Stimulated activated CD4-positive, alpha-beta T cell treated with anti-CD3 and anti-CD28 coated beads, Interleukin-12 subunit alpha, Interleukin-12 subunit beta, amount 100 ng/mL, for 48 hours (primary cell): ENCODE results near the gene TMCO4.
"Not testable (repeated sequence)": the region's sequence is repeated elsewhere in the genome, so short reads cannot be mapped to it uniquely, and the experiment has no call there.

Experiments used
- DNase-seq, 3 donors: peaks; one replicate each; pipeline ENCODE4 v3.0.0-alpha.2; 2020; ENCODE audit warnings: low read depth in 2 of 3, low spot score in 1 of 3

Gene TMCO4

DNA sequence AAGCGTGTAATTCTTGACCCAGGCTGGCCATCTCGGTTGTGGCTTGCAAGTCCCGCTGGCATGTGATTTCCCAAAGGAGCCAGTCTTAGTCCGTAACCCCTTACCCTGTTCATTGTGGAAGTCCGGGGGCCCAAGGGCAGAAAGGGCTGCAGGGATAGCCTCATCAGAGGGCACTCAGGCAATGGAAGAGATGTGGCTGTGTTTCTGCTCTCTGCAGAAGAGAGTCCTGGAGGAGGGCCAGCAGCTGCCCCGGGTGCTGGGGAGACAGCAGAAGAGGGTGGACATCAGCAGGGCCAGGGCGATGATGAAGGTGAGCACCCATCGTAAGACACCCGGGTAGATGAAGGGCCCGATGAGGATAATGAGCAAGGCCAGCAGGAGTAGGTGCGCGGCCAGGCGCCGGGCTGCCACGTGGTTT is 14.5 kb upstream of the TMCO4 start:
- no peak for DNase-seq

DNA sequence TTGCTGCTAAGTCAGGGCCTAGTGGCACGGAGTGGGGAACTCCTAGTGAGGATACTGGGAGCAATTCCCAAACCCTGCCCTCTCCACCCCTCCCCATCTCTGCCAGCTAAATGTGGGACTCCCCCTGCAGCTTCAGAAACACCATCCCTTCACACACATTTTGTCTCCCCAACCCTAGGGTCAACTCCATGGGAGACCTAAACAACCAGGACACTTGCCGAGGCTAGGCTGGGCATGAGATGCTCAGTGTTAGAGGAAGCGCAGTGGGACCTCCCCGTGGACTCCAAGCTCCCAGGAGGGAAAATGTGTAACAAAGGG is 13.9 kb upstream of the TMCO4 start:
- no peak for DNase-seq

DNA sequence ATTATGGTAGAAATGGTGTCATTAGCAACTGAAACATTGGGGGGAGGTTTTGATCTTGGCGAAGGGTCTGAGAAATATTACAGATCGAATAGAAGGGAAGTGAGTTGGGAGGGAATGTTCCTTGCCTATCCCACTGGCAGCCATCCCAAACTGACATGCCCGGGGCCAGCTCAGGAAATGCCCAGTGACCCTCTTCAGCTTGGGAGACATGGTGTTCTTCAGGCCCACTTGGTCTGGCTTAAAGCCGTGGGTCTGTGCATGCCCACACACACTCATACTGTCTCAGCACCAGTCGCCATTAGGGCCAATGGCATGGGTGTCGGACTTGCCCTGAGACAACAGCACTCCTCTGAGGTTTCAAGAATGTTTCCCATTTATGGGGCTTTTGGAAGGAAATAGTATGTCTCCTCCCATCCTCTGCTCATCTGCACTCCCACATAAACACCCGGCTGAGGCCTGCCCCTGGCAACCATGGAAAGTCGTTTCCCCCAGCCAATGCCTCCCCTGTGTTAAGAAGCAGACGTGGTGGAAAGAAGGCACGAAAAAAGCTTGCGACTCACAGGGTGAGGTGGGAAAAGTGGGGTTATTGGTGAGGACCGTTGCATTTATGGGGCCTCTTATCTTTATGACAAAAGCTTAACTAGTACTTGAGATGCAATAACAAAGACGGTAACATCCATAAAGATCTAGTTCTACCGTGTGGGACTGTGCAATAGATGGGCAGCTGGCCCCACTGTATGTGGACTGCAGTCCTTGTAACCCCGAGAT is 13.3 kb upstream of the TMCO4 start:
- DNase-seq = no peak

DNA sequence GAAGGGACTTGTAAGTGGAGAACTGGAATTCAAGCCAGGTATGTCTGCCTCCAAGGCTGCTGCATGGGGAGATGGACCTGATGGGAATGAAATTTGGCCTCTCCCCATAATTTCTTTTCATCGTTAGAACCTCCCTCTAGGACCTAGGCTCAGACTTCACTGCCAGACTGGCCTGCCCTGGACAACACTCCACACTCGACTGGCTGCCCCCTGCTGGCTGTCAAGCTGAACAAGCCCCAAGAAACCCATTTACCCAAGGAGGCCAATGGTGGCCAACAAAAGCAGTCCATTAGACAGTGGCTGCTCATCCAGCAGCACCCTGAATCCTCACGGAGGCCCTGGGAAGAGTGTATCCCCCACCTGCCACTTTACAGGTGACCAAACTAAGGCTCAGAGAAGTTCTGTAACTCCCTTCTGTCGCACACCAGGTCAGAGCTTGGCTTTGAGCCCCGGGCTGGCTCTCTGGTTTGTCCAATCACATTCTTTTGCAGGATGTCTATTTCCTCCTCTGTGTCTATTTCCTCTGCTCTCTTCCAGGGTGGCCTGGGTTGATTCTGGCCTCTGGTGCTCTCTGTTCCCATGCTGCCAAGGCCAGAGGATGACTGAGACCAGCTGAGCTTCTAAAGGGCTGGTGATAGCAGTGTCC is 11.6 kb upstream of the TMCO4 start:
- DNase-seq = peak; percentile 27 to 57 (median 42)

DNA sequence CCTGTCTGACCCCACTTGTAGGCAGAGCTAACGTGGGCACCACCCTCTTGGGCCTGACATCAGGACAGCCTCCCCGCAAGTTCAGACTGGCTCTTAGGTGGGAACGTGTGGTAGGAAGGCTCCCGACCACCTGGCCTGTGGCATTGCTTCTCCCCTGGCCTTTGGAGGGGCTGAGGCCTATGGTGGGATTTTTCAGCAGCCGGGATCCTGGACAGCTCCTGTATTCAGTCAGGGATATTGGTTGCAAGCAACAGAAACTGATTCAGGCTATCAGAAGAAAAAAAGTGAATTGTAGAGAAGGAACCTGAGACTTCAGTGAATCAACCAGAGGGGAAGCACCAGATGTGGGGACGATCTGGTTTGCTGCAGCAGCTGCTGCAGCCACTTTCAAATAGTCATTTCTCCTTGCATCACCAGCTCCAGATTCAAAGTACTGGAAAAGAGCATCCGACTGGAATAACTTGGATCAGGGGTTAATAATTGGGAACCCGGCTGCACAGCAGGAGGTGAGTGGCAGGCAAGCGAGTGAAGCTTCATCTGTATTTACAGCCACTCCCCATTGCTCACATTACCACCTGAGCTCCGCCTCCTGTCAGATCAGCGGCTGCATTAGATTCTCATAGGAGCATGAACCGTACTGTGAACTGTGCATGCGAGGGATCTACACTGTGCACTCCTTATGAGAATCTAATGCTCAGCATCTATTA is 9.5 kb upstream of the TMCO4 start:
- DNase-seq = no peak

DNA sequence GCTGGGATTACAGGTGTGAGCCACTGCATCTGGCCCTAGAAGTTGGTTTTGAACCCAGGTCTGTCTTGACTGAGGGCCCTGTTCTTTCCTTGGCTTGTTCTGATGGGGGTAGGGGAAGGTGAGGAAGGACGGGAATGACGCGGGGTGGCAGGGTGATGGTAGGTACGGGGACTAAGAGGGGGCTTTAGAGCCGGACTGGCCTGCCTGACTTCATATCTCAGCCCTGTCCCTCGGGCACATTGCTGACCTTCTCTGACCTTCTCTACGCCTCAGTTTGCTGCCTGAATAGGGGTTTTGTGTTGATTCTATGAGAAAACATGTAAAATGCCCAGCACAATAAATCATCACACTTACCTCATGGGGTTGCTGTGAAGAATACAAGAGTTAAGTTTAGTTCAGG is 8.6 kb upstream of the TMCO4 start:
- DNase-seq = no peak

DNA sequence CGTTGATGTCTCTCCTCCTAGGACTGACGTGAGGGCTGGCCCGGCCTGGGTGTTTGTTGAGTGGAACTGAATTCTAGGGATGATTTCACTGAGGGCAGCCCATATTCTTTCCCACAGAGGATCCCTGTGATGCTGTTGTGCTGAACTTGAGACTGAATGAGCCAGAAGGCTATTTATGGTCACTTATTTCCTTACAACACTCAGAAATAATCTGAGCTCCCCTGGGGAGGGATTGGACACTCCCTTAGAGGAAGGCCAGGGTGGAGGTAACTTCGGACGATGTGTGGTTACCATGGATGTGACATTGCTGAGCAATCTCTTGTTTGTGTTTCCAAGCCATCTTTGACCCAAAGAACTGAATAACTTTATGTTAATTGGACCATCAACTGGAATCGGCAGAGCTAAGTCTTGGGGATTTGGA is 5.1 kb upstream of the TMCO4 start:
- DNase-seq = no peak

DNA sequence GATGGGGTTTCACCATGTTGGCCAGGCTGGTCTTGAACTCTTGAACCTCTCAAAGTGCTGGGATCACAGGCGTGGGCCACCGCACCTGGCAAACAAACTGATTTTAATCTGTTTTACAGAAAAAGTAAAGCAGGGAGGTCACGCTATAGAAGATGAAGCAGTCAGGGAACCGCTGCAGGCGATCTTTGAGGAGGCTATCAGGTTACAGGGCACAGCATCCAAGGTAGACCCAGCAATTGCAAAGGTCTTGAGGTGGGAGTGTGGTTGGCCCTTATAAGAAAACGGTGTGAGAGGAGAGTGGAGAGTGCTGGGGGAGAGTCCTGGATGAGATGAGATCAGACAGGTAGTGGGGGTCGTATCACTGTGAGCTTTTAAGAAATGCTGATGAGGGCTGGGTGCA is 2.6 kb upstream of the TMCO4 start:
- DNase-seq = no peak

DNA sequence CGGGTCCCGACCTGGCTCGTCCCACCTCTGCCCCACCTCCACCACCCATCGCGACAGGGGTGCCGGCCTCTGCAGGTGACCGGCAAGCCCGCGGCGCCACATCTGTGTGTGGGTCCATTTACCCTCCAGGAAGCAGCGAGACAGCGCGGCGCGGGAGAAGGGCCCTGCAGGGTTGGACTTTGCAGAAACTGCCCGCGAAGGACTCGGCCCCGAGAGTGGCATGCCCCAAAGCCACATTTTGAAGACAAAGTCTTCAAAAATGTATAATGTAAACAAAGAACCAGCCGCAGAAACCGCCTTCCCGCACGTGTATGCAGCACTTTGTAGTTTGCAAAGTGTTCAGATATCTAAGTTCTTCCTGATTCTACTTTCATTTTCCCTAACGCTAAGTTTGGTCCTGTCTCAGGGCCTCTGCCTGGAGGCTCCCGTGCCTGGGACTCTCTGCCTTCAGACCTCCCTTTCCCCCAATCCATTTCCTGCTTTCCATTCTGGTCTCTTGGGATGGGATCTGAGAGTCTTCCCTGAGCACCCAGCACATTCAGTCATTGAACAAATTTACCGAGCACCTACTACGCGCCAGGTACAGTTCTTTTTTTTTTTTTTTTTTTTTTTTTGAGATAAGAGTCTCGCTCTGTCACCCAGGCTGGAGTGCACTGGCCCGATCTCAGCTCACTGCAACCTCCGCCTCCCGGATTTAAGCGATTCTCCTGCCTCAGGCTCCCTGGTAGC is 524 bp upstream of the TMCO4 start:
- DNase-seq = peak; percentile 20 to 36 (median 23)

DNA sequence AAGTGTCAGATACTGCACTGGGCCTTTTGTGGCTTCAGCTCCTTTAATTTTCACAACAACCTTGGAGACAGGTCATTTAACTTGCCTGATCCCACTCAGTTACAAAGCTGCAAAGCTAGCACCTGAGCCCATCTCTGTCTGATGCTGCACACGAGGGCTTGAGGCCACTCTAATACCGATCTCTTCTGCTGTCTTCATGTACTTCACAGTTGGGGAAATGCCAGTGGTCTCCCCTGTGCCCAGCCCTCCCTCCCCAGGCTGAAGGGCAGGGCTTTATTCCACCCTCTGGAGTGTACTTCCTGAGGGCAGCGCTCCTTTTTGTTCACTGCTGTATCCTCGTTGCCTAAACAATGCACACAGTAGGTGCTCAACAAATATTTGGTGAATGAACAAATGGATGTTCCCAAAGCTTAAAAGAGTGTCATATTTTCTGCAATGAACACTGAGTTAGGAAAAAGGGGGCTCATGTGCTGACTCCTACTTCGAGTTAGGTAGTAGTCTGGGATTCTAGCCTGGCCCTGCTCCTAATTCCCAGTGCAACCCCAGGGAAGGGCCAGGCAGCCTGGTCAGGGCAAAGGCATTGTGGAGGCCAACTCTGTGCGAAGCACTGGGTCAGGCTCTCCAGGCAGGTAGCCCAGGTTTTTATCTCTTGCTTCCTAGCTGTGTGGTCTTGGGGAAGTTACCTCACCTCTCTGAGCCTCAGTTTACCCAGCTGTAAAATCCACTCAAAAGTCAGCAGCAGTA is 1.1 kb downstream of the TMCO4 start:
- DNase-seq = no peak

DNA sequence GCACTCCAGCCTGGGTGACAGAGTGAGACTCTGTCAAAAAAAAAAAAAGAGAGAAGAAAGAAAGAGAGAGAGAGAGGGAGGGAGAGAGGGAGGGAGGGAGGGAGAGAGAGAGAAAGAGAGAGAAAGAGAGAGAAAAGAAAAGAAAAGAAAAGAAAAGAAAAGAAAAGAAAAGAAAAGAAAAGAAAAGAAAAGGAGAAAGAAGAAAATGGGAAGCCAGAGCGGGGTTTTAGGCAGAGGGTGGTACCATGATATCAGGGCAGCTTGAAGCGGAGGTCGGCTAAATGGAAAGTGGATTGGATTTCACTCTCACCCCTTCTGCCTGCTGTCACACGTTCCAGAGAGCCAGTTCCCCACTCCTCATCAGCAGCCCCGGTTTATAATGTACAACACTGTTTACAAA is 1.9 kb downstream of the TMCO4 start:
- no peak for DNase-seq

DNA sequence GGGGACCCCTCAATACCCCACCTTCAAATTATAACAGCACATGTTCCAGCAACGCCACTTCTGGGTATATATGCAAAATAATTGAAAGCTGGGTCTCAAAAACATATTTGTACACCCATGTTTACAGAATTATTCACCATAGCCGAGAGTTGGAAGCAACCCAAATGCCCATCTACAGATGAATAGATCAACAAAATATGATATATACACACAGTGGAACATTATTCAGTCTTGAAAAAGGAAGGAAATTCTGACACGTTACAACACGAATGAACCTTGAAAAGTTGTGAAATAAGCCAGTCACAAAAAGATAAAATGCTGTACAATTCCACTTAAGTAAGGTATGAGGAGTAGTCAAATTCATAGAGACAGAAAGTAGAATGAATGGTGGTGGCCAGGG is 5.1 kb downstream of the TMCO4 start:
- no peak for DNase-seq

DNA sequence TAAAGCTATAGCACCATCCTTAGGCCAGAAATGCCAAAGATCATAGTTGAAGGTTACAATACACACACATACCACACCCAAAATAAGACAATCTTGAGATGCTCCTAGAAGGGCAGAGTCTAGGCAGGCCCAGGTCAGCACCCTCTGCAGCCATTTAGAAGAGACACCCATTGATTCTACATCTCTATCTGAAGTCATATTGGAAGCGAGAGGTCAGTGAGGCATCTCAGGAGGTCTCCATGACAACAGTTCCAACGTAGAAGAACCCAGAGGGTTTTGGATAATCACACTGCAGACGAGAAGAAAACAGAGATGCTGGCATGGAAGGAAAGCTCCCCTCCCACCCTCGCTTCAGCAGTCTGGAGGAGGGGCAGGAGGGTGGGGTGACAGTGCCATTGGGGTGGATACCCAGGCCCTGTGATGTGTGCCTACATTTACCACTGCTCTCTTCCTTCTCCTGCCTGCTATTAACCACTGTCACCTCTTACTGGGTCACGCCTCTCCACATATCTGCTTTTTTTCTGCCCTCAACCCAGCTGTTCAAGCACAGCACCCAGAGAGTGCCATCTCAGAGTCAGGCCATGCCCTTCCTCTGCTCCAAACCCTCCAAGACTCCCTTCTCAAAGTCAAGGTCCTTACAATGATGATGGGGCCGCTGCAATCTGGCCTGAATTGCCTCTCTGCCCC is 6.2 kb downstream of the TMCO4 start:
- no peak for DNase-seq

DNA sequence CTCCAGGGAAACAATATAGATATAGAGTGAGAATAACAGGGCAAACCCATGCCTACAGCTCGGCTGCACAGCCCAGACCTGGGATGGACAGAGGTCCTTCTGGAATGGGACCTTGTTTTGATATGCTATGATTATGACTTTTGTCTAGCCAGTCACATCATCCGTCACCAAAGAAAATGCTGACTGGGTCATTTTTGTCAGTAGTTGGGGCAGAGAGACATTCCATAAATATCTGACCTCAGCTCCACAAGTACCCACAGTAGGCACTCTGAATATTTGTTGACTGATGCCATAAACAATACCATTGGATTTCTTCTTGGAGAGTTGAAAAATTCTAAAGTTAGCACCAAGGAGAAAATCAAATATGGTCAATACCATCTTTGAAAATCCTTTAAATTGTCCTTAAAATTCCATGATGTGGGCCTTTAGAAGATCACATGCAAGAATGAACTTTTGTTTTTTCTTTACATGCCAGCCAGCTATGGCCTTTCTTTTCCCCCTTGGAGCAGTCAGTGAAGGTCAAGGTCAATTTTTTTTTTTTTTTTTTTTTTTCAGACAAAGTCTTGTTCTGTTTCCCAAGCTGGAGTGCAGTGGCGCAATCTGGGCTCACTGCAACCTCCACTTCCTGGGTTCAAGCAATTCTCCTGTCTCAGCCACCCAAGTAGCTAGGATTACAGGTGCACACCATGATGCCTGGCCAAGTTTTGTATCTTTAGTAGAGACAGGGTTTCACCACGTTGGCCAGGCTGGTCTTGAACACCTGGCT is 7.3 kb downstream of the TMCO4 start:
- no peak for DNase-seq

DNA sequence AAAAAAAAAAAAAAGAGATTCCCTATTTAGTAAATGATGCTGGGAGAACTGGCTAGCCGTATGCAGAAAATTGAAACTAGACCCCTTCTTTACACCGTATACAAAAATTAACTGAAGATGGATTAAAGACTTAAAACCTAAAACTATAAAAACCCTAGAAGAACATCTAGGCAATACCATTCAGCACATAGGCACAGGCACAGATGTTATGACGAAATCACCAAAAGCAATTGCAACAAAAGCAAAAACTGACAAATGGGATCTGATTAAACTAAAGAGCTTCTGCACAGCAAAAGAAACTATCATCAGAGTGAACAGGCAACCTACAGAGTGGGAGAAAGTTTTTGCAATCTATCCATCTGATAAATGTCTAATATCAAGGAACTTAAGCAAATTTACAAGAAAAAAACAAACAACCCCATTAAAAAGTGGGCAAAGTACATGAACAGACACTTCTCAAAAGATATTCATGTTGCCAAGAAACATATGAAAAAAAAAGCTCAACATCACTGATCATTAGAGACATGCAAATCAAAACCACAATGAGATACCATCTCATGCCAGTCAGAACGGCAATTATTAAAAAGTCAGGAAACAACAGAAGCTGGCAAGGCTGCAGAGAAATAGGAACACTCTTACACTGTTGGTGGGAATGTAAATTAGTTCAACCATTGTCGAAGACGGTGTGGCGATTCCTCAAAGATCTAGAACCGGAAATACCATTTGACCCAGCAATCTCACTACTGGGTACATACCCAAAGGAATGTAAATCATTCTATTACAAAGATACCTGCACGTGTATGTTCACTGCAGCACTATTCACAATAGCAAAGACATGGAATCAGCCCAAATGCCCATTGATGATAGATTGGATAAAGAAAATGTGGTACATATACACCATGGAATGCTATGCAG is 9.4 kb downstream of the TMCO4 start:
- not testable (repeated sequence) for DNase-seq

DNA sequence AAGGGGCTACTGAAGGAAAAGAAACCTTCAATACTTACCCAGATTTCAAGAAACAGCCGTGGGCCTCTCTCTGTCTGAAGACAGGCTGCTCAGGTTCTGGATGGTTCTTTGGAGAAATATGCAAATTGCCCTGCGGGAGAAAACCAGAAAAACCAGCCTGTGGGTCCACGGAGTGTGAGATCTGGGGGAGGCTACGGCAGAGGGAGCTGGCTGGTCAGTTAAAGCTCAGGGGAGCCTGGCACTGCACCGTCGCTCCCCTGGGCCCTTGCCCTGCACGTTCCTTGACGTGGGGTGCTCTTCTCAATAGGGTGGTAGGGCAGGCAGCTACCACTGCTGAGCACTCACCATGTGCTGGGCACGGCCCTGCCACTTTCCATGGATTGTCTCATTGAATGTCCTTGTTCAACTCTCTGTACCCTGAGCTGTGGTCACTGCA is 12.7 kb downstream of the TMCO4 start:
- no peak for DNase-seq

DNA sequence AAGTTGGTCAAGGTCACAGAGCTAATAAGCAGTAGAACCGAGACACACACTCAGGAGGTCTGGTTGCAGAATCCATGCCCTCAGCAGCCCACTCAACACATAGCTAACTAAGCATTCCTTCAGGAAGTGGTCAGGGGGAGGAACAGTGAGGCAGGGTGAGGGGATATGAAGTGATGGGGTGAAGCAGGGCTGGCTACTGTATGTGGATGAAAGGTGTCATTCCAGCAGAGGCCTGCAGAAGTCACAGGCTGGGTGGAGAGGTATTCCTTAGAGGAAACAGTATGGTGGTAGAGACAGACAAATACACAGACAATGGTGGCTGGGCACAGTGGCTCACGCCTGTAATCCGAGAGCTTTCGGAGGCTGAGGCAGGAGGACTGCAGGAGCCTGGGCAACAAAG is 14.1 kb downstream of the TMCO4 start:
- no peak for DNase-seq

DNA sequence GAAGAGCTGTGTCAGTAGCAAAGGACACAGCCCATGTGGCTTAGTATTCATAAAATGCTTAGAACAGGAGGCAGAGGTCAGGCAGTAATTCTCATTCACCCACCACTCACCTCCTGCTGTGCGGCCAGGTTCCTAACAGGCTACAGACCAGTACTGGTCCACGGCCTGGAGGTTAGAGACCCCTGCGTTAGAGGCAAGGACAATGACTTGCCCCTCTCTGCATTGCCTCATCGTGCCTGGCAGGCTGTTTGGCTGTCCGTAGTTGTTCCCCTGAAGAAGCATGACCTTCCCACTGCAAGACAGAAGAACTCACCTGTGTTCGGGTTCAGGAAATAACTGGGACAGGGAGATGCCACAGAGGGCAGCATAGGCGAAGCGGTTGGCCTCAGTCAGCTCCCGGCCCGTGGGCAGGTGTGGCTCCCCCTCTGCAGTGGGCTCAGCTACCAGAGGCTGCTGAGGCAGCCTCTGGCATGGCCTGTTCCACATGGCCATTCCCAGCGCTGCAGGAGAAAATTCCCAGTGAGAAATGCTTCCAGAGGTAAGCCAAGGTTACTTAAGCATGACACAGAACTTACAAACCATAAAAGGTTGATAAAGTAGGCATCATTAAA is 19.3 kb downstream of the TMCO4 start:
- DNase-seq = no peak
